HepG2 (cell line): ENCODE data around the gene SIGLEC6. TPM values are rescaled to one million over a fixed set of nuclear protein-coding genes. Genes with fewer than 3 reads are reported as not detected.

ENCODE experiments used
- ARID3A ChIP-seq: IDR thresholded peaks from 2 replicates; pipeline ENCODE4 v1.6.1; 2012; ENCODE audit warnings: low read depth, low read length, improper control_type of control experiment
- CREM ChIP-seq, 2 experiments: sonication (generic) in 1 of 2; formaldehyde crosslinking in 1 of 2; IDR thresholded peaks; 2 replicates each; pipeline versions ENCODE4 v1.4.0 to v1.6.1; 2016 to 2020; ENCODE audit warnings: antibody characterized with exemption in 1 of 2, mild to moderate bottlenecking in 1 of 2, missing genetic modification reagents in 1 of 2
- EHMT2 ChIP-seq: fragments of 200-600 bp; sonication (generic); IDR thresholded peaks from 2 replicates; pipeline ENCODE4 v1.7.0; 2017; ENCODE audit warnings: antibody characterized with exemption, low read depth, low read length, borderline replicate concordance
- ELF3 ChIP-seq: IDR thresholded peaks from 2 replicates; pipeline ENCODE4 v1.6.1; 2016; ENCODE audit warnings: missing genetic modification reagents, missing compliant biosample characterization
- FOXA3 ChIP-seq: IDR thresholded peaks from 2 replicates; pipeline ENCODE4 v1.6.1; 2016; ENCODE audit warnings: missing genetic modification reagents, missing compliant biosample characterization
- GMEB1 ChIP-seq: sonication (generic); formaldehyde crosslinking; IDR thresholded peaks from 2 replicates; pipeline ENCODE4 v1.5.1; 2020; ENCODE audit warnings: missing genetic modification reagents, mild to moderate bottlenecking, borderline replicate concordance
- KDM3A ChIP-seq: IDR thresholded peaks from 2 replicates; pipeline ENCODE4 v1.6.1; 2018; ENCODE audit warnings: low read depth, missing compliant biosample characterization
- PATZ1 ChIP-seq: sonication (generic); formaldehyde crosslinking; IDR thresholded peaks from 2 replicates; pipeline ENCODE4 v1.4.0; 2020; ENCODE audit warnings: missing genetic modification reagents
- SAP130 ChIP-seq: IDR thresholded peaks from 2 replicates; pipeline ENCODE4 v1.6.1; 2016; ENCODE audit warnings: low read depth
- YEATS2 ChIP-seq: sonication (generic); formaldehyde crosslinking; IDR thresholded peaks from 2 replicates; pipeline ENCODE4 v1.4.0; 2020; ENCODE audit warnings: missing genetic modification reagents, borderline replicate concordance
- YY1 ChIP-seq: IDR thresholded peaks from 2 replicates; pipeline ENCODE4 v1.6.1; 2011; ENCODE audit warnings: low read length, low read depth, moderate library complexity, mild to moderate bottlenecking; ENCODE audit not compliant: insufficient read depth, insufficient replicate concordance
- ZBTB46 ChIP-seq: sonication (generic); formaldehyde crosslinking; IDR thresholded peaks from 2 replicates; pipeline ENCODE4 v1.4.0; 2020; ENCODE audit warnings: mild to moderate bottlenecking, missing genetic modification reagents, borderline replicate concordance
- ZHX2 ChIP-seq, 2 experiments: sonication (generic) in 1 of 2; formaldehyde crosslinking in 1 of 2; IDR thresholded peaks; 2 replicates each; pipeline versions ENCODE4 v1.6.1 to v1.9.0; 2014 to 2022; ENCODE audit warnings: antibody characterized with exemption in 1 of 2, borderline replicate concordance in 1 of 2, inconsistent platforms in 1 of 2, low read depth in 1 of 2, missing genetic modification reagents in 1 of 2
- ZNF615 ChIP-seq: sonication (generic); formaldehyde crosslinking; IDR thresholded peaks from 2 replicates; pipeline ENCODE4 v1.5.0; 2020; ENCODE audit warnings: mild to moderate bottlenecking, missing genetic modification reagents, borderline replicate concordance
- polyA plus RNA-seq, 8 experiments: library from polyadenylated mRNA; depleted of rRNA in 3 of 8; stranded (reverse) in 7 of 8; unstranded in 1 of 8; fragments of >200 nt; fragmentation: Illumina TruSeq in 4 of 8; extraction: Trizol in 4 of 8; gene quantifications; 2 replicates each; pipeline versions ENCODE4 v1.2.1 to v1.2.3, GENCODE V29; 2011 to 2016; ENCODE audit warnings: low read depth in 4 of 8, missing spikeins in 1 of 8, mixed read lengths in 1 of 8; ENCODE audit not compliant: insufficient read depth in 1 of 8
- total RNA-seq, 5 experiments: library from RNA; depleted of rRNA; stranded (reverse); fragments of >200 nt; fragmentation: Illumina TruSeq; extraction: Trizol; gene quantifications; 2 replicates each; pipeline ENCODE4 v1.2.3, GENCODE V29; 2016; ENCODE audit warnings: low read depth in 1 of 5

Gene SIGLEC6
- total and polyA plus RNA-seq, 2 of the 13 experiments (the other 11 are each of a cell fraction or from before 2014, with no cell fraction given) = not detected

- peak; percentile 45; the same call in 1 of the 2 replicates for TF ChIP-seq ARID3A
- peak; percentile 66; the same call in 1 of the 2 replicates for TF ChIP-seq SAP130 (CRISPR knock-in tag)
- TF ChIP-seq ELF3 = 0 out of 2 replicates have a peak, but pooled peaks have one; percentile 27
- no peak for TF ChIP-seq ZNF615 (CRISPR knock-in tag)
- no peak for TF ChIP-seq PATZ1
- TF ChIP-seq FOXA3 (CRISPR knock-in tag) = 0 out of 2 replicates have a peak, but pooled peaks have one; percentile 17
- TF ChIP-seq CREM (IDR thresholded peaks at IDR 0.05) = peak; percentile 92
- no peak for TF ChIP-seq CREM (CRISPR knock-in tag; IDR thresholded peaks at IDR 0.05)
- TF ChIP-seq KDM3A (CRISPR knock-in tag) = no peak
- TF ChIP-seq YEATS2 (CRISPR knock-in tag) = peak; percentile 69; the same call in 1 of the 2 replicates
- peak; percentile 90 for TF ChIP-seq EHMT2
- TF ChIP-seq ZBTB46 (CRISPR knock-in tag) = no peak
- peak; percentile 99 for TF ChIP-seq YY1
- peak; percentile 77 for TF ChIP-seq ZHX2 (IDR thresholded peaks at IDR 0.05; ENCODE audit: low read depth)
- TF ChIP-seq ZHX2 (CRISPR knock-in tag; IDR thresholded peaks at IDR 0.05; ENCODE audit: borderline replicate concordance) = no peak
- peak; percentile 72; the same call in 1 of the 2 replicates for TF ChIP-seq GMEB1 (CRISPR knock-in tag)
These were observed 39.6 kb upstream of the SIGLEC6 start, which contains the start of gene ZNF175 (continued) for GRCh38 chr19:51570962-51571575.
